Loucy (cell line): ENCODE measurements around the gene LCN9.

ENCODE experiments used
- H2AFZ ChIP-seq: fragments of 200-600 bp; sonication (generic); 2 replicates; pipeline ENCODE4 v1.6.0; 2016; ENCODE audit warnings: antibody characterized with exemption, mild to moderate bottlenecking, low read length, moderate library complexity
- H3F3A ChIP-seq: fragments of 200-600 bp; 2 replicates; pipeline ENCODE4 v1.6.0; 2016; ENCODE audit warnings: antibody characterized with exemption, low read depth, mild to moderate bottlenecking
- H3K27me3 ChIP-seq: fragments of 200-600 bp; sonication (generic); 2 replicates; pipeline ENCODE4 v1.6.1; 2014; ENCODE audit warnings: low read length, mild to moderate bottlenecking; ENCODE audit not compliant: insufficient read depth, poor library complexity, severe bottlenecking
- H3K36me3 ChIP-seq: fragments of 200-600 bp; sonication (generic); 2 replicates; pipeline ENCODE4 v1.6.1; 2016; ENCODE audit warnings: low read length; ENCODE audit not compliant: insufficient read depth
- H3K4me1 ChIP-seq: fragments of 200-600 bp; sonication (generic); 2 replicates; pipeline ENCODE4 v1.5.1; 2014; ENCODE audit warnings: low read length, mild to moderate bottlenecking; ENCODE audit not compliant: insufficient read depth, poor library complexity, severe bottlenecking
- H3K4me2 ChIP-seq: fragments of 200-600 bp; sonication (generic); 2 replicates; pipeline ENCODE4 v1.6.0; 2014; ENCODE audit warnings: antibody characterized with exemption, low read length, low read depth, mild to moderate bottlenecking; ENCODE audit not compliant: poor library complexity, severe bottlenecking
- H3K4me3 ChIP-seq: fragments of 200-600 bp; sonication (generic); 2 replicates; pipeline ENCODE4 v1.5.1; 2014; ENCODE audit warnings: low read length, mild to moderate bottlenecking, mixed read lengths; ENCODE audit not compliant: poor library complexity, severe bottlenecking
- H3K79me2 ChIP-seq: fragments of 200-600 bp; sonication (generic); 2 replicates; pipeline ENCODE4 v1.6.1; 2014; ENCODE audit warnings: low read length; ENCODE audit not compliant: insufficient read depth
- H3K9ac ChIP-seq: fragments of 200-600 bp; sonication (generic); 2 replicates; pipeline ENCODE4 v1.6.0; 2014; ENCODE audit warnings: mild to moderate bottlenecking, low read depth, low read length, moderate library complexity; ENCODE audit not compliant: poor library complexity, severe bottlenecking
- H3K9me2 ChIP-seq: fragments of 200-600 bp; sonication (generic); replicated peaks from 2 replicates; pipeline ENCODE4 v1.6.1; 2016; ENCODE audit warnings: low read depth, low read length, mixed read lengths
- H3K9me3 ChIP-seq: fragments of 200-600 bp; sonication (generic); 2 replicates; pipeline ENCODE4 v1.6.1; 2014; ENCODE audit warnings: mild to moderate bottlenecking, antibody characterized with exemption, low read length, low read depth; ENCODE audit not compliant: insufficient read depth
- H4K20me1 ChIP-seq: fragments of 200-600 bp; sonication (generic); 2 replicates; pipeline ENCODE4 v1.6.0; 2014; ENCODE audit warnings: antibody characterized with exemption, low read length, mild to moderate bottlenecking; ENCODE audit not compliant: insufficient read depth, poor library complexity, severe bottlenecking
- CTCF ChIP-seq: fragments of 200-600 bp; sonication (generic); conservative IDR thresholded peaks from 2 replicates; pipeline ENCODE4 v1.5.1; 2014; ENCODE audit warnings: mild to moderate bottlenecking, antibody characterized with exemption, low read length
- EZH2phosphoT487 ChIP-seq: fragments of 200-600 bp; IDR thresholded peaks from 2 replicates; pipeline ENCODE4 v1.6.1; 2018; ENCODE audit warnings: antibody characterized with exemption, mild to moderate bottlenecking, moderate library complexity, borderline replicate concordance

LCN9 gene

GRCh38 chr9:135698767-135699166 lies 35.7 kb downstream of the LCN9 start:
- H2AFZ ChIP-seq, result no peak overlapping the region
- H3F3A ChIP-seq, result no peaks in the 10 kb centered on the region
- H3K79me2 ChIP-seq, result no peaks in the 10 kb centered on the region
- H3K4me3 ChIP-seq, result no peak overlapping the region
- H3K9ac ChIP-seq, result no peak overlapping the region
- no peaks in the 10 kb centered on the region for H3K36me3 ChIP-seq
- no peaks in the 10 kb centered on the region for H3K9me2 ChIP-seq
- no peak for TF ChIP-seq CTCF
- no peak for TF ChIP-seq EZH2phosphoT487
- H3K9me3 ChIP-seq, result no peaks in the 10 kb centered on the region; the same call in 1 of the 2 replicates
- H4K20me1 ChIP-seq, result no peaks in the 10 kb centered on the region
- no peak overlapping the region for H3K4me2 ChIP-seq
- H3K27me3 ChIP-seq, result no peaks in the 10 kb centered on the region
- H3K4me1 ChIP-seq, result no peaks in the 10 kb centered on the region

DNA sequence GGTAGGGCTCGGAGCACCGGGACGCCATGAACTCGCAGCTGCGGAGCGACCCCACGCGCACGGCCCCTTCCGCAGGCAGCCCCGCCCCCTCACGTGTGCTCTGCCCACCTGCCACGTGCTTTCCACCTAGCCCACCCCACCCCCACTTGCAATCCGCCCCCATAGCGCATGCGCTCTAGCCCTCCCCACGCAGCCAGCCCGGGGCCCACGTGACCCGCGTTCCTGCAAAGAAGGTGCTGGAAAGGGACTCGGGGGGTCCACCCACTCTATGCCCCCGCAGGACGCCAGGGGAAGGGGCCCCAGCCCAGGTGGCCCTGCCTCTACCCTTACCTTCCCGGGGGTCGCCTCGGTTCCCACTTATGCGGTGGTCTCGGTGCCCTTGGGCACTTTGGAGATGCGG lies 36.3 kb downstream of the LCN9 start, which contains the start of gene SOHLH1:
SOHLH1 (minus strand) TSS at position 42 of the 400 bp plus-strand sequence; CDS start at position 28, 14 bp downstream.
- Histone ChIP-seq H3K36me3 (no peaks in the 10 kb centered on the region), H3K4me1 (no peaks in the 10 kb centered on the region), H3K4me3 (no peak within 1 kb of the TSS), H3F3A (no peaks in the 10 kb centered on the region), H2AFZ (no peak within 1 kb of the TSS), H3K79me2 (no peaks in the 10 kb centered on the region), H3K27me3 (no peaks in the 10 kb centered on the region), H3K9me2 (no peaks in the 10 kb centered on the region), H3K4me2 (no peak within 1 kb of the TSS), H4K20me1 (no peaks in the 10 kb centered on the region), H3K9me3 (no peaks in the 10 kb centered on the region; the same call in 1 of the 2 replicates), H3K9ac (no peak within 1 kb of the TSS)
- TF ChIP-seq CTCF (no peak), EZH2phosphoT487 (no peak)

- Histone ChIP-seq H3K79me2 (no peaks in the 10 kb centered on the region), H3K36me3 (no peaks in the 10 kb centered on the region), H3K9me2 (no peaks in the 10 kb centered on the region), H4K20me1 (no peaks in the 10 kb centered on the region), H3F3A (no peaks in the 10 kb centered on the region), H3K4me3 (no peak overlapping the region), H3K9ac (no peak overlapping the region), H3K27me3 (no peaks in the 10 kb centered on the region), H3K4me1 (no peaks in the 10 kb centered on the region), H3K9me3 (no peaks in the 10 kb centered on the region), H2AFZ (no peak overlapping the region), H3K4me2 (no peak overlapping the region)
- TF ChIP-seq EZH2phosphoT487 (no peak), CTCF (no peak)
These were observed 37.4 kb downstream of the LCN9 start for GRCh38 chr9:135700525-135700924.
